ENCODE measurements around the gene GPD2.

The GPD2 gene

GRCh38 chr2:156486147-156486546 lies 50.0 kb downstream of the GPD2 start:
- no peaks in the 10 kb centered on the region for H3K36me3 ChIP-seq (ENCODE audit: control insufficient read depth, insufficient read depth, low read length)
- no peak overlapping the region for H4K5ac ChIP-seq (ENCODE audit: low read length)
- H2BK15ac ChIP-seq (replicated peaks; ENCODE audit: low read depth): no peak overlapping the region
- H3K27ac ChIP-seq (ENCODE audit: low read depth, low read length): no peak overlapping the region
- WGBS (ENCODE audit: extremely low coverage, insufficient coverage, low lambda C conversion rate): no CpG with 5 or more reads among the region's 4 CpGs
- H3K79me2 ChIP-seq (ENCODE audit: control insufficient read depth, insufficient read depth, low read length): no peaks in the 10 kb centered on the region
- H3K56ac ChIP-seq (ENCODE audit: low read length): no peak overlapping the region
- H2BK120ac ChIP-seq (ENCODE audit: low read depth, low read length): no peak overlapping the region
- H3K4me2 ChIP-seq (ENCODE audit: low read length): no peak overlapping the region
- no peaks in the 10 kb centered on the region for H3K4me1 ChIP-seq (ENCODE audit: control insufficient read depth, low read depth, low read length)
- H2BK5ac ChIP-seq (ENCODE audit: low read length): no peak overlapping the region
- peaks cover under 1% of the 10 kb centered on the region for H3K79me1 ChIP-seq (ENCODE audit: low read length)
- no peak overlapping the region for H3K18ac ChIP-seq (ENCODE audit: low read length)
- no peaks in the 10 kb centered on the region for H3K27me3 ChIP-seq (ENCODE audit: insufficient read depth, low read length, poor library complexity)
- H2AK5ac ChIP-seq (ENCODE audit: low read length): no peak overlapping the region
- H3K23ac ChIP-seq (ENCODE audit: low read length): no peak overlapping the region
- no peak overlapping the region for H3K9ac ChIP-seq (ENCODE audit: low read length)
- H3K4ac ChIP-seq (ENCODE audit: low read depth, low read length): no peak overlapping the region
- no peak overlapping the region for H3K4me3 ChIP-seq (ENCODE audit: low read length)
- no peak for DNase-seq
- no peak overlapping the region for H4K8ac ChIP-seq (ENCODE audit: low read depth, low read length)

- no peak overlapping the region for H3K18ac ChIP-seq (ENCODE audit: low read length)
- 100% methylated on average over 1 of the region's 2 CpGs for WGBS (ENCODE audit: extremely low coverage, insufficient coverage, low lambda C conversion rate)
- no peaks in the 10 kb centered on the region for H3K79me2 ChIP-seq (ENCODE audit: control insufficient read depth, insufficient read depth, low read length)
- H3K4me1 ChIP-seq (ENCODE audit: control insufficient read depth, low read depth, low read length): no peaks in the 10 kb centered on the region
- H3K9ac ChIP-seq (ENCODE audit: low read length): no peak overlapping the region
- no peak overlapping the region for H3K56ac ChIP-seq (ENCODE audit: low read length)
- H4K8ac ChIP-seq (ENCODE audit: low read depth, low read length): no peak overlapping the region
- no peak for DNase-seq
- no peak overlapping the region for H2BK15ac ChIP-seq (replicated peaks; ENCODE audit: low read depth)
- no peak overlapping the region for H4K5ac ChIP-seq (ENCODE audit: low read length)
- H2AK5ac ChIP-seq (ENCODE audit: low read length): no peak overlapping the region
- H3K79me1 ChIP-seq (ENCODE audit: low read length): peaks cover 2% of the 10 kb centered on the region
- H3K4me2 ChIP-seq (ENCODE audit: low read length): no peak overlapping the region
- H2BK5ac ChIP-seq (ENCODE audit: low read length): no peak overlapping the region
- no peak overlapping the region for H3K4ac ChIP-seq (ENCODE audit: low read depth, low read length)
- H3K4me3 ChIP-seq (ENCODE audit: low read length): no peak overlapping the region
- H3K27me3 ChIP-seq (ENCODE audit: insufficient read depth, low read length, poor library complexity): no peaks in the 10 kb centered on the region
- H3K23ac ChIP-seq (ENCODE audit: low read length): no peak overlapping the region
- no peak overlapping the region for H2BK120ac ChIP-seq (ENCODE audit: low read depth, low read length)
- no peaks in the 10 kb centered on the region for H3K36me3 ChIP-seq (ENCODE audit: control insufficient read depth, insufficient read depth, low read length)
- H3K27ac ChIP-seq (ENCODE audit: low read depth, low read length): no peak overlapping the region
Observed at GRCh38 chr2:156486614-156487013, 50.4 kb downstream of the GPD2 start.

DNA sequence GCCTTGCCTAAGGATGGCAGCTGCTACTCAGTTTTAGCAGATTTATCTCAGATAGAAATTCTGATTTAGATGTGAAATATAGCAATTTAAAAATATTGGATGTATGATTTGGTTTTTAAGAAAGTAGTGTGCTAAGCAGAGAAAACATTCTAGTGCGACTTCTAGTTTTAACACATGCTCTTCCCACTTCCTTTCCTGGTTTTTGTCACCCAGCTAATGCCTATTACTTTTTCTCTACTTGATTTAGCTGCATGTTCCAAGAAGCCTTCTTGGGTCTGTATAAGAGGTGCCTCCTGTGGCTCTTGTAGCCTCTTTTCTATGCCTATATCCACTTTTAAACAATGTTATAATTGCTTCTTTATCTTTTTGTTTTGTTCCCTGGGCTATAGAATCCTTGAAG lies 53.0 kb downstream of the GPD2 start:
- no peak overlapping the region for H3K27ac ChIP-seq (ENCODE audit: low read depth, low read length)
- no peaks in the 10 kb centered on the region for H3K27me3 ChIP-seq (ENCODE audit: insufficient read depth, low read length, poor library complexity)
- no peak overlapping the region for H2BK15ac ChIP-seq (replicated peaks; ENCODE audit: low read depth)
- no peaks in the 10 kb centered on the region for H3K79me2 ChIP-seq (ENCODE audit: control insufficient read depth, insufficient read depth, low read length)
- no peak overlapping the region for H4K8ac ChIP-seq (ENCODE audit: low read depth, low read length)
- WGBS (ENCODE audit: extremely low coverage, insufficient coverage, low lambda C conversion rate): no CpG with 5 or more reads among the region's 1 CpG
- no peak overlapping the region for H3K4me3 ChIP-seq (ENCODE audit: low read length)
- H3K36me3 ChIP-seq (ENCODE audit: control insufficient read depth, insufficient read depth, low read length): no peaks in the 10 kb centered on the region
- H3K23ac ChIP-seq (ENCODE audit: low read length): no peak overlapping the region
- no peak overlapping the region for H2BK5ac ChIP-seq (ENCODE audit: low read length)
- H3K9ac ChIP-seq (ENCODE audit: low read length): no peak overlapping the region
- no peak overlapping the region for H2AK5ac ChIP-seq (ENCODE audit: low read length)
- no peaks in the 10 kb centered on the region for H3K4me1 ChIP-seq (ENCODE audit: control insufficient read depth, low read depth, low read length)
- no peak overlapping the region for H3K56ac ChIP-seq (ENCODE audit: low read length)
- no peak overlapping the region for H4K5ac ChIP-seq (ENCODE audit: low read length)
- H3K79me1 ChIP-seq (ENCODE audit: low read length): peaks cover 2% of the 10 kb centered on the region
- no peak overlapping the region for H2BK120ac ChIP-seq (ENCODE audit: low read depth, low read length)
- H3K18ac ChIP-seq (ENCODE audit: low read length): no peak overlapping the region
- no peak for DNase-seq
- H3K4me2 ChIP-seq (ENCODE audit: low read length): no peak overlapping the region
- no peak overlapping the region for H3K4ac ChIP-seq (ENCODE audit: low read depth, low read length)

DNA sequence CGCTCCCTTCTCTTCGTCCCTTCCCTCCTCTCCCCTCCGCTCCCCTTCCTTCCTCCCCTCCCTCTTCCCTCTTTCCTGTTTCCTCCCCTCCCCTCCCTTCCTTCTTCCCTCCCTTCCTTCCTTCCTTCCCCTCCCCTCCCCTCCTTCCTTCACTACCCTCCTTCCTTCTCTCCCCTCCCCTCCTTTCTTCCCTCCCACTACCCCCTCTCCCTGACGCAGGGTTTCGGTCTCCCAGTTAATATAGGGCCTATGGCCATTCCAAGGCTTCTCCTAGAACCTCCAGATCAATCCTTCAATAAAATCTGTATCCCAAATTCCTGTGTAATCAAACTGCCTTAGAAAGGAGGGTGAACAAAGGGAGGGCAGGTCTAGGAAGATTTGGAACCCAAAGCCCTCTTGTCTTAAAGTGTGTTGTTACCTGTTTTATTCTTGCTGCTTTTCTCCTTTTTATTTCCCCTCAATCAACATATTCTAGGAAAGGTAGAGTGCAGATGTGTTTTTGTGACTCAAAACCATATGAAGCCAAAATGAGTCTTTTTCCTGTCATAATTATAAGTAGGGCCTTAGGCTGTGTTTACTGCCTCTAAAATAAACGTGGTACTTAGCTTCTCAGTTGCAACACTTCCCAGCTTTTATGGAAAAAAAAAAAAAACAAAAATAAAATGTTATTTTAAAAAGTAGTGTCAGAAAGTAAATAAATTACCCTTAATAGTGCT lies 53.7 kb downstream of the GPD2 start:
- no peaks in the 10 kb centered on the region for H3K27me3 ChIP-seq (ENCODE audit: insufficient read depth, low read length, poor library complexity)
- DNase-seq: no peak
- no peak overlapping the region for H3K18ac ChIP-seq (ENCODE audit: low read length)
- H2AK5ac ChIP-seq (ENCODE audit: low read length): no peak overlapping the region
- no peak overlapping the region for H3K4me2 ChIP-seq (ENCODE audit: low read length)
- no CpG with 5 or more reads among the region's 6 CpGs for WGBS (ENCODE audit: extremely low coverage, insufficient coverage, low lambda C conversion rate)
- no peak overlapping the region for H3K9ac ChIP-seq (ENCODE audit: low read length)
- H3K79me2 ChIP-seq (ENCODE audit: control insufficient read depth, insufficient read depth, low read length): no peaks in the 10 kb centered on the region
- no peaks in the 10 kb centered on the region for H3K4me1 ChIP-seq (ENCODE audit: control insufficient read depth, low read depth, low read length)
- H2BK120ac ChIP-seq (ENCODE audit: low read depth, low read length): no peak overlapping the region
- no peak overlapping the region for H3K4me3 ChIP-seq (ENCODE audit: low read length)
- no peak overlapping the region for H3K4ac ChIP-seq (ENCODE audit: low read depth, low read length)
- no peak overlapping the region for H3K56ac ChIP-seq (ENCODE audit: low read length)
- no peak overlapping the region for H4K5ac ChIP-seq (ENCODE audit: low read length)
- H3K27ac ChIP-seq (ENCODE audit: low read depth, low read length): no peak overlapping the region
- no peak overlapping the region for H2BK5ac ChIP-seq (ENCODE audit: low read length)
- H3K79me1 ChIP-seq (ENCODE audit: low read length): peaks cover 2% of the 10 kb centered on the region
- H3K36me3 ChIP-seq (ENCODE audit: control insufficient read depth, insufficient read depth, low read length): no peaks in the 10 kb centered on the region
- no peak overlapping the region for H3K23ac ChIP-seq (ENCODE audit: low read length)
- H4K8ac ChIP-seq (ENCODE audit: low read depth, low read length): no peak overlapping the region
- H2BK15ac ChIP-seq (replicated peaks; ENCODE audit: low read depth): no peak overlapping the region

DNA sequence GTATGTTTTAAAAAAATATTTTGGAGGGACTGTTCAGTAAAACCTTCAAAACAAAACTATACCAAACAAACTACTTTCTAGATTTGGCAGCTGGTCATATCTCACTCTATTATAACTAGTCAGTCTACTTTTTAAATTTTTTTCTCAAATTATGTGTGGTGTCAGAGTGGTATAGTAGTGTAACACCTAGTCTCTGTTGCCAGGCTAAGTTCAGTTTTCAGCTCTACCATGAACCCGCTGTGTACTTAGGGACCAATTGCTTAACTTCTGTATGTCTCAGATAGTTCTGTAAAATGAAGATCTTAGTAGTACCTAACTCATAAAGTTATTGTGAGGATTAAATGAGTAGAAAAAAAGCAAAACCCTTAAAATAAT lies 54.3 kb downstream of the GPD2 start:
- H3K79me2 ChIP-seq (ENCODE audit: control insufficient read depth, insufficient read depth, low read length): no peaks in the 10 kb centered on the region
- H3K79me1 ChIP-seq (ENCODE audit: low read length): peaks cover 2% of the 10 kb centered on the region
- H2AK5ac ChIP-seq (ENCODE audit: low read length): no peak overlapping the region
- no peak overlapping the region for H4K5ac ChIP-seq (ENCODE audit: low read length)
- H3K56ac ChIP-seq (ENCODE audit: low read length): no peak overlapping the region
- H3K9ac ChIP-seq (ENCODE audit: low read length): no peak overlapping the region
- WGBS (ENCODE audit: extremely low coverage, insufficient coverage, low lambda C conversion rate): no CpG with 5 or more reads among the region's 1 CpG
- no peak overlapping the region for H3K4me2 ChIP-seq (ENCODE audit: low read length)
- no peak overlapping the region for H4K8ac ChIP-seq (ENCODE audit: low read depth, low read length)
- no peaks in the 10 kb centered on the region for H3K36me3 ChIP-seq (ENCODE audit: control insufficient read depth, insufficient read depth, low read length)
- no peak overlapping the region for H3K18ac ChIP-seq (ENCODE audit: low read length)
- H2BK15ac ChIP-seq (replicated peaks; ENCODE audit: low read depth): no peak overlapping the region
- no peaks in the 10 kb centered on the region for H3K27me3 ChIP-seq (ENCODE audit: insufficient read depth, low read length, poor library complexity)
- H3K27ac ChIP-seq (ENCODE audit: low read depth, low read length): no peak overlapping the region
- no peak overlapping the region for H2BK5ac ChIP-seq (ENCODE audit: low read length)
- DNase-seq: no peak
- H3K23ac ChIP-seq (ENCODE audit: low read length): no peak overlapping the region
- no peaks in the 10 kb centered on the region for H3K4me1 ChIP-seq (ENCODE audit: control insufficient read depth, low read depth, low read length)
- H3K4ac ChIP-seq (ENCODE audit: low read depth, low read length): no peak overlapping the region
- H2BK120ac ChIP-seq (ENCODE audit: low read depth, low read length): no peak overlapping the region
- H3K4me3 ChIP-seq (ENCODE audit: low read length): no peak overlapping the region

DNA sequence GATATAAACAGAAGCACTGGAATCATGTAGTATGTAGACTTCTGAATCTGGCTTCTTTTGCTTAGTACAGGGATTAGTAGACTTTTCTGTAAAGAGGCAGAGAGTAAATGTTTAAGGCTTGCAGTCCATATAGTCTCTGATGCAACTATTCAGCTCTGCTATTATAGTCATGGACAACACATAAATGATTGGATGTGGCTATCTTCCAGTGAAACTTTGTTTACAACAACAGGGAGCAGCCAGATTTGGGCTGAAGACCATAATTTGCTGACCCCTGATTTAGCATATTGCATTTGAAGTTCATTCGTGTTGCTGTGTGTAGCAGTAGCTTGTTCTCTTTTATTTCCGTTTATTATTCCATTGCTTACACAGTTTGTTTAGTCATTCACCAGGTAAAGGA lies 55.0 kb downstream of the GPD2 start:
- Histone ChIP-seq H3K27me3 (ENCODE audit: insufficient read depth, low read length, poor library complexity) (no peaks in the 10 kb centered on the region), H4K5ac (ENCODE audit: low read length) (no peak overlapping the region), H2BK120ac (ENCODE audit: low read depth, low read length) (no peak overlapping the region), H3K79me1 (ENCODE audit: low read length) (peaks cover 2% of the 10 kb centered on the region), H2BK15ac (replicated peaks; ENCODE audit: low read depth) (no peak overlapping the region), H3K18ac (ENCODE audit: low read length) (no peak overlapping the region), H3K56ac (ENCODE audit: low read length) (no peak overlapping the region), H3K36me3 (ENCODE audit: control insufficient read depth, insufficient read depth, low read length) (no peaks in the 10 kb centered on the region), H3K79me2 (ENCODE audit: control insufficient read depth, insufficient read depth, low read length) (no peaks in the 10 kb centered on the region), H3K9ac (ENCODE audit: low read length) (no peak overlapping the region), H3K4ac (ENCODE audit: low read depth, low read length) (no peak overlapping the region), H3K4me2 (ENCODE audit: low read length) (no peak overlapping the region), H3K4me3 (ENCODE audit: low read length) (no peak overlapping the region), H2BK5ac (ENCODE audit: low read length) (no peak overlapping the region), H3K27ac (ENCODE audit: low read depth, low read length) (no peak overlapping the region), H3K23ac (ENCODE audit: low read length) (no peak overlapping the region), H3K4me1 (ENCODE audit: control insufficient read depth, low read depth, low read length) (no peaks in the 10 kb centered on the region), H4K8ac (ENCODE audit: low read depth, low read length) (no peak overlapping the region), H2AK5ac (ENCODE audit: low read length) (no peak overlapping the region)
- whole genome bisulfite sequencing (ENCODE audit: extremely low coverage, insufficient coverage, low lambda C conversion rate): no CpG with 5 or more reads among the region's 2 CpGs
- no peak for DNase-seq
